Tibial artery (tissue), 4 donors: Measurements from ENCODE around the gene PDLIM3.

Experiments used
- DNase-seq, 2 donors: peaks; one replicate each; pipeline ENCODE4 v3.0.0-alpha.2; 2019
- H3K27ac ChIP-seq, 2 donors: fragments of 200-600 bp; sonication (generic) in 1 of 2; 1 replicate in 1 of 2; 2 replicates in 1 of 2; pipeline ENCODE4 v1.5.1; 2018 to 2019; ENCODE audit warnings: mild to moderate bottlenecking in 1 of 2
- H3K27me3 ChIP-seq, 2 donors: fragments of 200-600 bp; sonication (generic) in 1 of 2; one replicate each; pipeline versions ENCODE4 v1.5.1 to v1.6.0; 2016 to 2019
- H3K36me3 ChIP-seq, 3 donors: fragments of 200-600 bp; sonication (generic) in 2 of 3; one replicate each; pipeline ENCODE4 v1.5.1; 2016 to 2019; ENCODE audit warnings: mild to moderate bottlenecking in 2 of 3
- H3K4me1 ChIP-seq, 4 donors: fragments of 200-600 bp; sonication (generic) in 2 of 4; 1 replicate in 3 of 4; 2 replicates in 1 of 4; pipeline ENCODE4 v1.5.1; 2016 to 2019
- H3K4me3 ChIP-seq, 2 donors: fragments of 200-600 bp; sonication (generic) in 1 of 2; 1 replicate in 1 of 2; 2 replicates in 1 of 2; pipeline ENCODE4 v1.5.1; 2018 to 2019; ENCODE audit warnings: mild to moderate bottlenecking in 2 of 2
- H3K9me3 ChIP-seq, 3 donors: fragments of 200-600 bp; sonication (generic) in 1 of 3; one replicate each; pipeline ENCODE4 v1.5.1; 2016 to 2019
- CTCF ChIP-seq, 2 experiments: fragments of 200-600 bp in 1 of 2; fragments of 450-650 bp in 1 of 2; IDR thresholded peaks; one replicate each; pipeline ENCODE4 v1.5.1; 2017 to 2019; ENCODE audit warnings: antibody characterized with exemption in 2 of 2, mild to moderate bottlenecking in 1 of 2, moderate library complexity in 1 of 2
- intact Hi-C: fragments of 100-400 bp; cut with DNase I; formaldehyde crosslinking; loops from one replicate; pipeline ENCODE4 v1.15.0; 2023; ENCODE audit warnings: low total_unique reads

Gene PDLIM3

GRCh38 chr4:185464887-185465286, 70.4 kb downstream of the PDLIM3 start:
- intact Hi-C loops: loop anchor here (10.0 kb wide), 1 partner anchor 260 kb away; the partner anchor contains the start of genes CFAP97 and SNX25
- no peak for TF ChIP-seq CTCF (IDR thresholded peaks at IDR 0.05)
- H3K9me3 ChIP-seq: no peaks in the 10 kb centered on the region
- no peaks in the 10 kb centered on the region for H3K27me3 ChIP-seq
- H3K4me1 ChIP-seq: peaks cover 0 to 21% (median 0%) of the 10 kb centered on the region in 4 donors
- no peak overlapping the region for H3K27ac ChIP-seq
- H3K36me3 ChIP-seq: peaks cover 0 to under 1% (median 0%) of the 10 kb centered on the region in 3 donors
- DNase-seq: no peak
- no peak overlapping the region for H3K4me3 ChIP-seq

- Histone ChIP-seq H3K27ac (no peak overlapping the region), H3K27me3 (no peaks in the 10 kb centered on the region), H3K9me3 (no peaks in the 10 kb centered on the region), H3K36me3 (peaks cover 0 to 7% (median 0%) of the 10 kb centered on the region in 3 donors), H3K4me1 (peaks cover 0 to 16% (median 0%) of the 10 kb centered on the region in 4 donors), H3K4me3 (no peak overlapping the region)
- no peak for TF ChIP-seq CTCF (IDR thresholded peaks at IDR 0.05)
- intact Hi-C loops: loop anchor here (10.0 kb wide), 1 partner anchor 259 kb away; the partner anchor contains the start of genes CFAP97 and SNX25
- no peak for DNase-seq
Measured at GRCh38 chr4:185464183-185464582, 71.1 kb downstream of the PDLIM3 start.

GRCh38 chr4:185463541-185463940, 71.8 kb downstream of the PDLIM3 start:
- Histone ChIP-seq H3K9me3 (no peaks in the 10 kb centered on the region), H3K27ac (no peak overlapping the region), H3K4me1 (peaks cover 0 to 16% (median 0%) of the 10 kb centered on the region in 4 donors), H3K36me3 (peaks cover 0 to 7% (median 0%) of the 10 kb centered on the region in 3 donors), H3K4me3 (no peak overlapping the region), H3K27me3 (no peaks in the 10 kb centered on the region)
- DNase-seq: no peak
- TF ChIP-seq CTCF (IDR thresholded peaks at IDR 0.05): no peak
- intact Hi-C loops: loop anchor here (10.0 kb wide), 1 partner anchor 259 kb away; the partner anchor contains the start of genes CFAP97 and SNX25

- no peak overlapping the region for H3K27ac ChIP-seq
- no peaks in the 10 kb centered on the region for H3K9me3 ChIP-seq
- no peak for DNase-seq
- TF ChIP-seq CTCF (IDR thresholded peaks at IDR 0.05): no peak
- peaks cover 0 to 7% (median 0%) of the 10 kb centered on the region in 3 donors for H3K36me3 ChIP-seq
- intact Hi-C loops: loop anchor here (10.0 kb wide), 1 partner anchor 257 kb away; the partner anchor contains the start of genes CFAP97 and SNX25
- H3K27me3 ChIP-seq: no peaks in the 10 kb centered on the region
- peaks cover 0 to 1% (median 0%) of the 10 kb centered on the region in 4 donors for H3K4me1 ChIP-seq
- no peak overlapping the region for H3K4me3 ChIP-seq
Measured at GRCh38 chr4:185461565-185461964, 73.7 kb downstream of the PDLIM3 start.

GRCh38 chr4:185457136-185457535, 78.2 kb downstream of the PDLIM3 start:
- peaks cover 0 to 7% (median 0%) of the 10 kb centered on the region in 3 donors for H3K36me3 ChIP-seq
- intact Hi-C loops: no loop called here

More at GRCh38 chr4:185457136-185457535, 78.2 kb downstream of the PDLIM3 start:
- H3K27ac ChIP-seq: no peak overlapping the region
- H3K4me1 ChIP-seq: no peaks in the 10 kb centered on the region
- TF ChIP-seq CTCF (IDR thresholded peaks at IDR 0.05): no peak
- no peaks in the 10 kb centered on the region for H3K27me3 ChIP-seq
- no peaks in the 10 kb centered on the region for H3K9me3 ChIP-seq
- no peak for DNase-seq
- H3K4me3 ChIP-seq: no peak overlapping the region
